ENCODE results near the gene FERMT3. TPM values are rescaled to one million over a fixed set of nuclear protein-coding genes. Genes with fewer than 3 reads are reported as not detected.

Gene FERMT3
- total RNA-seq, 1 experiment from 2014 or later: 72.7 TPM

DNA sequence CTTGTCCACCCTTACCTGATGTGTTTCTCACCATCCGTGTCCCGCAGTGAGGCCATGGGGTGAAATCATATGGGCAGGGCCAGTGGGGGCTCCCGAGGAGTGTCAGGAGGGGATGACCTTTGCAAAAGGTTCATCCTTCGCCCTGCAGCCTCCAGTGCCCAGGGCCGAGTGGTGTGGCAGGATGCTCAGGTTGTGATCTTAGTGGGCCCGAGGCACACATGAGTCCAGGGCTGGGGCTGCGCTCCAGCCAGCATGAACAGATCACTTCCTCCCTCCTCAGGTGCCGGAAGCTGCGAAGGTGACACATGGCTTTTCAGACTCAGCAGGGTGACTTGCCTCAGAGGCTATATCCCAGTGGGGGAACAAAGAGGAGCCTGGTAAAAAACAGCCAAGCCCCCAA, 31.6 kb downstream of the FERMT3 start:
- Histone ChIP-seq H3K4me1 (ENCODE audit: low read length) (peaks cover 48% of the 10 kb centered on the region), H2AFZ (ENCODE audit: low read length) (no peak overlapping the region), H4K20me1 (ENCODE audit: insufficient read depth, low read depth, low read length) (peaks cover 7% of the 10 kb centered on the region; the same call in 1 of the 2 replicates), H3K4me3 (ENCODE audit: low read length) (no peak overlapping the region), H3K27me3 (ENCODE audit: low read length) (no peaks in the 10 kb centered on the region), H3K4me2 (ENCODE audit: low read depth, low read length, poor library complexity, severe bottlenecking) (no peak overlapping the region), H3K79me2 (ENCODE audit: low read length) (peaks cover 22% of the 10 kb centered on the region), H3K9me3 (ENCODE audit: low read length) (no peaks in the 10 kb centered on the region), H3K36me3 (ENCODE audit: insufficient read depth, low read length) (0 out of 2 replicates have a peak, but pooled peaks cover 5% of the 10 kb centered on the region), H3K9me2 (replicated peaks; ENCODE audit: insufficient read depth, low read length) (no peaks in the 10 kb centered on the region), H3K27ac (ENCODE audit: low read length) (0 out of 2 replicates have a peak overlapping the region, but pooled peaks have one; percentile 55), H3K9ac (ENCODE audit: low read length) (no peak overlapping the region)
- no peak for DNase-seq

DNA sequence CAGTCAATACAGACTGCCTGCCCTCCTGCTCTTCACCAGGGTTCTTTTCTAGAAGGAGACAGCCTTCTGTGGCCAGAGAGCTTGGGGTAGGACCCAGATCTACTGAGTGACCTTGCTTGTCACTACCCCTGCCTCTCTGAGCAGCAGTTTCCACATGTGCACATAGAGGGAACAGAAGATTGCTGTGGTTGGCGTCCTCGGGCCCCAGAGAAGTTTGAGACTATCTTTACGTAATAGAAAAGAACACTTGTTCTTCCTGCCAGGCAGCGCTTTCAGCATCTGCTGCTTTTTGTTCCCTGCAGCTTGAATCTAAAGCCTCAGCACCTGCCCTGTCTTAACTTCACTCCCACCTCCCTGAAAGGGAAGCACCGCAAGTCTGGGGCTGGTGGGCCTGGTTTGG, 32.5 kb downstream of the FERMT3 start:
- no peaks in the 10 kb centered on the region for H3K9me2 ChIP-seq (replicated peaks; ENCODE audit: insufficient read depth, low read length)
- peaks cover 10% of the 10 kb centered on the region; the same call in 1 of the 2 replicates for H3K36me3 ChIP-seq (ENCODE audit: insufficient read depth, low read length)
- no peaks in the 10 kb centered on the region for H3K9me3 ChIP-seq (ENCODE audit: low read length)
- H4K20me1 ChIP-seq (ENCODE audit: insufficient read depth, low read depth, low read length): peaks cover 7% of the 10 kb centered on the region; the same call in 1 of the 2 replicates
- peaks cover 50% of the 10 kb centered on the region for H3K4me1 ChIP-seq (ENCODE audit: low read length)
- no peak overlapping the region for H3K4me3 ChIP-seq (ENCODE audit: low read length)
- H3K27me3 ChIP-seq (ENCODE audit: low read length): no peaks in the 10 kb centered on the region
- peak overlapping the region; percentile 55 for H3K27ac ChIP-seq (ENCODE audit: low read length)
- no peak for DNase-seq
- H3K79me2 ChIP-seq (ENCODE audit: low read length): peaks cover 28% of the 10 kb centered on the region
- peak overlapping the region; percentile 80 for H3K4me2 ChIP-seq (ENCODE audit: low read depth, low read length, poor library complexity, severe bottlenecking)
- H3K9ac ChIP-seq (ENCODE audit: low read length): peak overlapping the region; percentile 28
- H2AFZ ChIP-seq (ENCODE audit: low read length): no peak overlapping the region

DNA sequence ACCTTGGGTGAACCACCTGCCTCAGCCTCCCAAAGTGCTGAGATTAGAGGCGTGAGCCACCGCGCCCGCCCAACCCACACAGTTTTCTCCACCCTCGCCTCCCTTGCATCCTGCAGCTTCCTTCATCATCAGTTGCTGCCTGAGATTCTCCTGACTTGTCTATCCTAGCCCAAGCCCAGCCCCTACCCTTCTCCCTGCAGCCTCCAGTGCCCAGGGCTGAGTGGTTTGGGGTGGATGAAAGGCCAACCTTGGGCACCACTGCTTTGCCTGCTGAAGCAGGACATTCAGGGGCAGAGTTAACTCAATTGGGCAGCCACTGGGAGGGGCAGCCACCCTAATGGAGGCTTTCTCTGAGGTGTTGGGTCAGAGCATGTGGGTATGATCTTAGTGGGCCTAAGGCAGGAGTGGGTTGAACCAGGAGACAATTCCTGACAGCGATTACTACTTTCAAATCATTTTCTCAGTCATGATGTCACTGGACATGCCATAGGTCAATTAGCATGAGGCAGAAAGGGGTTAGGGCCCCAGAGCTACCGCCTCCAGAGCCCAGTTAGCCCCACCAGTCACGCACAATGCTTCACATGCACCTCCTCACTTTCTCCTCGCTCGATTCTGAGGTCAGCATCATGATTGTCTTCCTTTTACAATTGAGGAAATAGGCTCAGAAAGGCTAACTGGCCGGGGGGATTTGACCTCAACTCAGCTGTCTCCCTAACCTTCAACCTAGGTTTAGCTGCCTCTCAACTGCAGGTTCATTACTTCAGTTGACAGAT, 33.3 kb downstream of the FERMT3 start:
- Histone ChIP-seq H3K27me3 (ENCODE audit: low read length) (no peaks in the 10 kb centered on the region), H3K4me1 (ENCODE audit: low read length) (peaks cover 57% of the 10 kb centered on the region), H3K9ac (ENCODE audit: low read length) (peak overlapping the region; percentile 88), H3K4me2 (ENCODE audit: low read depth, low read length, poor library complexity, severe bottlenecking) (peak overlapping the region; percentile 80), H2AFZ (ENCODE audit: low read length) (no peak overlapping the region), H4K20me1 (ENCODE audit: insufficient read depth, low read depth, low read length) (peaks cover 8% of the 10 kb centered on the region; the same call in 1 of the 2 replicates), H3K4me3 (ENCODE audit: low read length) (peak overlapping the region; percentile 85), H3K9me3 (ENCODE audit: low read length) (no peaks in the 10 kb centered on the region), H3K36me3 (ENCODE audit: insufficient read depth, low read length) (peaks cover 10% of the 10 kb centered on the region; the same call in 1 of the 2 replicates), H3K27ac (ENCODE audit: low read length) (peak overlapping the region; percentile 81), H3K9me2 (replicated peaks; ENCODE audit: insufficient read depth, low read length) (no peaks in the 10 kb centered on the region), H3K79me2 (ENCODE audit: low read length) (peaks cover 29% of the 10 kb centered on the region)
- peak; percentile 85 for DNase-seq

DNA sequence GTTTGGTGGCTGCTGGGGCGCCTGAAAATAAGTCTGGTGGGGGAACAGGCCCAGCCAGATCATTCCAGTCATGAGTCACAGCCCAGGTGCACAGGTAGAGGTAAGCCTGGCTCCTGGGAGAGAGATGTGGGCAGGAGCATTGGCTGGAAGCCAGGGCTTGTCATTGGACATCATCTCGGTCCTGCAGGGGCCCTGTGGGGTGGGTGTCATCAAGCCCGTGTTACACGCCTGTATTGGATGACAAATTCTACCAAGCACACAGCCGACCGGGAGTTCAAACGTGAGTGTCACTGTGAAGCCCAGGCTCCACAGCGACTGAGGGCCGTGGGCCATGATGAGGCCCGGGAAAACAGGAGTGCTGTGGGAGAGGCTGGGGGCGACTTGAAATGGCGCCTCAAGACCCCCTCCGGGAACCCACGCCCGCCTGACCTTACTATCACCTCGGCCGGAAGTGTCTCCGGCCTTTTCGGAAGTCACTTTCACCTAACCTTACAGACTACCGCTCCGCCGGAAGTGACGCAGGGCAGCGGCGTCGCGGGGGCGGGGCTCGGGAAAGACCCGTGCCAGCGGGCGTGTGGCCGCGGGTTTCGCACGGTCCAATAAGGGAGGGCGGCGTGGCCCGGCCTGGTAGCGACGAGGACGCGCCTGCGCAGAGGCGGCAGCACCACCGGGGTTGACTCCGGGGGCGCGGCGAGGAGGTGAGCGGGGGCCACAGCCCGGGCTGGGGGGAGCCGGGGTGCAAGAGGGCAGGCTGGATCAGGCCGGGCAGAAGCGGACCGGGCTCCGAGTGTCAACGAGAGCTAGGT, 34.1 kb downstream of the FERMT3 start, which contains the start of gene FKBP2:
TSS of gene FKBP2 (plus strand) at position 661 of the 806 bp plus-strand sequence. CDS start 1,293 bp downstream, outside the sequence.
- Histone ChIP-seq H4K20me1 (ENCODE audit: insufficient read depth, low read depth, low read length) (peaks cover 6% of the 10 kb centered on the region; the same call in 1 of the 2 replicates), H3K27ac (ENCODE audit: low read length) (peak within 1 kb of the TSS; percentile 84), H3K4me1 (ENCODE audit: low read length) (peaks cover 57% of the 10 kb centered on the region)

DNA sequence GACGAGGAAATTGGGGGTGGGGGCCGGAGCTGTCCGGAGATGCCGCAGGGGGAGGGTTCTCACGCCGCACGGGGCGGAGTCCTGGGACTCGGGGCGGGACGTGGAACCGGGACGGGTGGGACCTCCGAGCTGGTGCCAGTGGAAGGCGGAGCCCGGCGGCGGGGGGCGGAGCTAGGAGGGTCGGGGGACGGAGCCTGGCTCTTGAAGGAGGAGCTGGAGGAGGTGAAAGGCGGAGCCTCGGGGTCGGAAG, 34.6 kb downstream of the FERMT3 start:
- H3K4me3 ChIP-seq (ENCODE audit: low read length): peak overlapping the region; percentile 85
- peaks cover 54% of the 10 kb centered on the region for H3K4me1 ChIP-seq (ENCODE audit: low read length)
- no peaks in the 10 kb centered on the region for H3K27me3 ChIP-seq (ENCODE audit: low read length)
- H3K79me2 ChIP-seq (ENCODE audit: low read length): peaks cover 29% of the 10 kb centered on the region
- peak overlapping the region; percentile 80 for H3K4me2 ChIP-seq (ENCODE audit: low read depth, low read length, poor library complexity, severe bottlenecking)
- H3K36me3 ChIP-seq (ENCODE audit: insufficient read depth, low read length): peaks cover 10% of the 10 kb centered on the region; the same call in 1 of the 2 replicates
- peaks cover 6% of the 10 kb centered on the region; the same call in 1 of the 2 replicates for H4K20me1 ChIP-seq (ENCODE audit: insufficient read depth, low read depth, low read length)
- H3K9ac ChIP-seq (ENCODE audit: low read length): peak overlapping the region; percentile 88
- H2AFZ ChIP-seq (ENCODE audit: low read length): no peak overlapping the region
- H3K9me3 ChIP-seq (ENCODE audit: low read length): no peaks in the 10 kb centered on the region
- DNase-seq: peak; percentile 100
- H3K9me2 ChIP-seq (replicated peaks; ENCODE audit: insufficient read depth, low read length): no peaks in the 10 kb centered on the region
- H3K27ac ChIP-seq (ENCODE audit: low read length): peak overlapping the region; percentile 81

More for the DNA sequence above, 34.1 kb downstream of the FERMT3 start, which contains the start of gene FKBP2:
- Histone ChIP-seq H3K9me3 (ENCODE audit: low read length) (no peaks in the 10 kb centered on the region), H3K36me3 (ENCODE audit: insufficient read depth, low read length) (peaks cover 10% of the 10 kb centered on the region; the same call in 1 of the 2 replicates), H3K27me3 (ENCODE audit: low read length) (no peaks in the 10 kb centered on the region), H3K9ac (ENCODE audit: low read length) (peak within 1 kb of the TSS; percentile 93), H3K4me3 (ENCODE audit: low read length) (peak within 1 kb of the TSS; percentile 85), H3K4me2 (ENCODE audit: low read depth, low read length, poor library complexity, severe bottlenecking) (peak within 1 kb of the TSS; percentile 80), H3K79me2 (ENCODE audit: low read length) (peaks cover 29% of the 10 kb centered on the region), H3K9me2 (replicated peaks; ENCODE audit: insufficient read depth, low read length) (no peaks in the 10 kb centered on the region), H2AFZ (ENCODE audit: low read length) (no peak within 1 kb of the TSS)
- DNase-seq: peak; percentile 99

DNA sequence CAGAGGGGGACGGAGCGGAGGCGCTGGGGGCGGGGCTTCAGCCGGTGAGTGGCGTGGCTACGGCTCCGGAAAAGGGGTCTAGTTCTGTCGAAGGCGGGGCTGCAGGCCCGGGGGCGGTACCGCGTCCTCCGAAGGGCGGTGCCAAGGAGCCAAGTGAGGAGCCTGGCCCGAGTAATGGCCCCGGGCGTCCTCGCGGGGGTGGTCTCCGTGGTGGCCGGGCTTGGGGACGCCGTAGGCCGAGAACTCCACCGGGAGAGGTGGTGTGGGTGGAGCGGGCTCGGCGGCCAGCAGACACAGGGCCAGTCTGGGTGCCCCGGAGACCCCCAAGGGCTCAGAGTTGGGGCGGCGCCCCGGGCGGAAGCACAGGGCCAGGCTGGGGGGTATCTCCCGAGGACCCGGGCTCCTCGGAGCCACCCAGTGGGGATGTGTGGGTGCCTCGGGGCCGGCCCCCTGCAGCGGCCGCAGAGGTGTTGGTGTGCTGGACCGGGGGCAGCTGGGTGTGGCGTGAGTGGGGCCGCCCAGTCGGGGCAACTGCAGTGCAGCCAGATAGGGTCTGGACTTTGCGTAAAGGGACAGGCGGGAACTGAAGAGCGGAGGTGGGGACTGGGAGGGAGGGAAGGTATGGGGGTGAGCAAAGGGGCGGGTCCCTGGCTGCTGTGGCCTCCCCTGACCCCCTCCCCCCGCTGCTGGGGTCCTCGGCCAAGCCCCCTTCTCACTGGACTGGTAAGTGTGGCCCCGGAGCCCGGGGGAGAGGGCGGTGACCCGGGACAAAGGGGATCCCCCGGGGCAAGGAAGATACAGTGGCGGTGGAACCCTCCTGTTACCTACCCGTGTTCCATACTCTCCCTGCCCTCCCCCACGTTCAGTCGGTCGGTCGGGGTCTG, 35.2 kb downstream of the FERMT3 start:
- H3K4me1 ChIP-seq (ENCODE audit: low read length): peaks cover 54% of the 10 kb centered on the region
- DNase-seq: peak; percentile 87

DNA sequence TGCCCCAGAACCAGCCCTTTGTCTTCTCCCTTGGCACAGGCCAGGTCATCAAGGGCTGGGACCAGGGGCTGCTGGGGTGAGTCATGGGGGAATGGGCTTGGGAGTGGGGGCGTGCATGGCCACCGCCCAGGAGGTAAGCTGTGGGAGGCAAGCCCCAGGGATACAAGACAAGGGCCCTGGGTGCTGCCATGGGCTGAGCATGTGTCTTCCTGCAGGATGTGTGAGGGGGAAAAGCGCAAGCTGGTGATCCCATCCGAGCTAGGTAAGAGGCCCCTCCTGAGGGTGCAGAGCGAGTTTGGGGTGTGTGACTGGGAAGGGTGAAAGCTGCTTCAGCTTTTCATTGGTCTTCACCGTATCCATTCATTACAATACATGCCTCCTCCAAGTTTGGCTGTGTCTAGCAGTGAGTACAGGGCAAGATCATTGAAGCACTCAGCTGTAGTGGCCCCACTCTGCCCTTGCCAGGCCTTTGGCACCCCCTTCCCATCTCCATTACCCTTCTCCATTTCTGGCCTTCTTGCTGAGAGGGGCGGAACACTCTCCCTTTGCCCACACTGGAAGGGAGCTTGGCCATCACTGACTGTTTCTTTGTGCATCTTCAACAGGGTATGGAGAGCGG, 36.8 kb downstream of the FERMT3 start:
- H2AFZ ChIP-seq (ENCODE audit: low read length): no peak overlapping the region
- DNase-seq: peak; percentile 59
- H4K20me1 ChIP-seq (ENCODE audit: insufficient read depth, low read depth, low read length): peaks cover 6% of the 10 kb centered on the region; the same call in 1 of the 2 replicates
- no peaks in the 10 kb centered on the region for H3K27me3 ChIP-seq (ENCODE audit: low read length)
- H3K4me3 ChIP-seq (ENCODE audit: low read length): peak overlapping the region; percentile 85
- no peaks in the 10 kb centered on the region for H3K9me2 ChIP-seq (replicated peaks; ENCODE audit: insufficient read depth, low read length)
- H3K9ac ChIP-seq (ENCODE audit: low read length): peak overlapping the region; percentile 93
- peaks cover 4% of the 10 kb centered on the region; the same call in 1 of the 2 replicates for H3K36me3 ChIP-seq (ENCODE audit: insufficient read depth, low read length)
- H3K9me3 ChIP-seq (ENCODE audit: low read length): no peaks in the 10 kb centered on the region
- H3K4me2 ChIP-seq (ENCODE audit: low read depth, low read length, poor library complexity, severe bottlenecking): peak overlapping the region; percentile 80
- peaks cover 30% of the 10 kb centered on the region for H3K79me2 ChIP-seq (ENCODE audit: low read length)
- H3K4me1 ChIP-seq (ENCODE audit: low read length): peaks cover 66% of the 10 kb centered on the region
- 0 out of 2 replicates have a peak overlapping the region, but pooled peaks have one; percentile 84 for H3K27ac ChIP-seq (ENCODE audit: low read length)

More for the DNA sequence above, 35.2 kb downstream of the FERMT3 start:
- Histone ChIP-seq H3K27me3 (ENCODE audit: low read length) (no peaks in the 10 kb centered on the region), H3K9me3 (ENCODE audit: low read length) (no peaks in the 10 kb centered on the region), H3K4me2 (ENCODE audit: low read depth, low read length, poor library complexity, severe bottlenecking) (peak overlapping the region; percentile 80), H2AFZ (ENCODE audit: low read length) (peak overlapping the region; percentile 30; the same call in 1 of the 2 replicates), H3K9me2 (replicated peaks; ENCODE audit: insufficient read depth, low read length) (no peaks in the 10 kb centered on the region), H3K36me3 (ENCODE audit: insufficient read depth, low read length) (peaks cover 10% of the 10 kb centered on the region; the same call in 1 of the 2 replicates), H3K79me2 (ENCODE audit: low read length) (peaks cover 30% of the 10 kb centered on the region), H3K27ac (ENCODE audit: low read length) (peak overlapping the region; percentile 84), H3K9ac (ENCODE audit: low read length) (peak overlapping the region; percentile 93), H4K20me1 (ENCODE audit: insufficient read depth, low read depth, low read length) (peaks cover 6% of the 10 kb centered on the region; the same call in 1 of the 2 replicates), H3K4me3 (ENCODE audit: low read length) (peak overlapping the region; percentile 85)

Measured in Karpas-422 (cell line).